Caco-2 (cell line): ENCODE results near the gene GPC1. TPM values are rescaled to one million over a fixed set of nuclear protein-coding genes. Genes with fewer than 3 reads are reported as not detected.
A peak's percentile ranks its signal among the peaks of the same experiment; 100 is the strongest.

ENCODE experiments used
- BruUV-seq: library from RNA; stranded (reverse); fragments of 400-500 nt; replicated peaks from 2 replicates; lab custom pipeline; 2021; lab: Mats Ljungman, UMichigan
- CTCF ChIA-PET: fragments of 300-600 bp; sonication (Branson Sonifier 250); formaldehyde crosslinking; loops from one replicate; lab custom pipeline; 2022; ENCODE audit warnings: antibody characterized with exemption; lab: Charles Lee
- POLR2A ChIA-PET: fragments of 300-600 bp; sonication (Branson Sonifier 250); formaldehyde crosslinking; loops from one replicate; lab custom pipeline; 2022; ENCODE audit warnings: antibody characterized with exemption; lab: Charles Lee
- DNase-seq, 2 experiments: peaks; one replicate each; pipeline versions ENCODE4 v3.0.0 to v3.0.0-alpha.2; 2020 to 2022
- H3K27me3 ChIP-seq: replicated peaks from 2 replicates; pipeline ENCODE4 v1.6.0; 2011; ENCODE audit warnings: low read length; ENCODE audit not compliant: control insufficient read depth, insufficient read depth
- H3K36me3 ChIP-seq: 2 replicates; pipeline ENCODE4 v1.5.1; 2011; ENCODE audit warnings: low read length; ENCODE audit not compliant: control insufficient read depth, insufficient read depth
- H3K4me1 ChIP-seq: fragments of 250-450 bp; sonication (Bioruptor Pico); 2 replicates; pipeline ENCODE4 v1.5.1; 2020; ENCODE audit warnings: mild to moderate bottlenecking
- H3K4me3 ChIP-seq: 2 replicates; pipeline ENCODE4 v1.5.1; 2011; ENCODE audit warnings: low read depth, mild to moderate bottlenecking, control low read depth, low read length
- H3K9me3 ChIP-seq: fragments of 250-450 bp; sonication (Bioruptor Pico); 2 replicates; pipeline ENCODE4 v1.5.1; 2020; ENCODE audit warnings: mild to moderate bottlenecking, moderate library complexity
- H3K27ac Mint-ChIP-seq: one replicate; pipeline ENCODE4 v1.8.0; 2022; ENCODE audit warnings: mixed read lengths; ENCODE audit not compliant: unreplicated experiment
- H3K27me3 Mint-ChIP-seq: one replicate; pipeline ENCODE4 v1.8.0; 2022; ENCODE audit warnings: mixed read lengths; ENCODE audit not compliant: insufficient read depth, unreplicated experiment
- H3K36me3 Mint-ChIP-seq: one replicate; pipeline ENCODE4 v1.8.0; 2022; ENCODE audit warnings: mild to moderate bottlenecking, mixed read lengths; ENCODE audit not compliant: insufficient read depth, unreplicated experiment
- H3K4me1 Mint-ChIP-seq: one replicate; pipeline ENCODE4 v1.8.0; 2022; ENCODE audit warnings: low read depth, mixed read lengths; ENCODE audit not compliant: unreplicated experiment
- H3K4me3 Mint-ChIP-seq: one replicate; pipeline ENCODE4 v1.8.0; 2022; ENCODE audit warnings: mild to moderate bottlenecking, moderate library complexity, mixed read lengths; ENCODE audit not compliant: unreplicated experiment
- H3K9me3 Mint-ChIP-seq: one replicate; pipeline ENCODE4 v1.8.0; 2022; ENCODE audit warnings: mixed read lengths; ENCODE audit not compliant: unreplicated experiment
- intact Hi-C: fragments of 100-400 bp; cut with micrococcal nuclease; formaldehyde crosslinking; loops from one replicate; pipeline ENCODE4 v1.10.0; 2022; ENCODE audit not compliant: unreplicated experiment
- total RNA-seq: library from RNA; stranded (reverse); gene quantifications from 2 replicates; pipeline ENCODE4 v1.2.3, GENCODE V29; 2022
- TF ChIP-seq, protein P1 (sequence below), 2 experiments: fragments of 200-600 bp in 1 of 2; IDR thresholded peaks; 1 replicate in 1 of 2; 2 replicates in 1 of 2; pipeline versions ENCODE4 v1.5.1 to v1.8.0; 2011 to 2022; ENCODE audit warnings: antibody characterized with exemption in 1 of 2, control low read depth in 1 of 2, inconsistent platforms in 1 of 2, low read depth in 1 of 2, low read length in 1 of 2, mild to moderate bottlenecking in 1 of 2, moderate library complexity in 1 of 2; ENCODE audit not compliant: insufficient read depth in 1 of 2, severe bottlenecking in 1 of 2, unreplicated experiment in 1 of 2

Gene GPC1
- total RNA-seq, 1 experiment from 2014 or later, result 45.2 TPM

DNA sequence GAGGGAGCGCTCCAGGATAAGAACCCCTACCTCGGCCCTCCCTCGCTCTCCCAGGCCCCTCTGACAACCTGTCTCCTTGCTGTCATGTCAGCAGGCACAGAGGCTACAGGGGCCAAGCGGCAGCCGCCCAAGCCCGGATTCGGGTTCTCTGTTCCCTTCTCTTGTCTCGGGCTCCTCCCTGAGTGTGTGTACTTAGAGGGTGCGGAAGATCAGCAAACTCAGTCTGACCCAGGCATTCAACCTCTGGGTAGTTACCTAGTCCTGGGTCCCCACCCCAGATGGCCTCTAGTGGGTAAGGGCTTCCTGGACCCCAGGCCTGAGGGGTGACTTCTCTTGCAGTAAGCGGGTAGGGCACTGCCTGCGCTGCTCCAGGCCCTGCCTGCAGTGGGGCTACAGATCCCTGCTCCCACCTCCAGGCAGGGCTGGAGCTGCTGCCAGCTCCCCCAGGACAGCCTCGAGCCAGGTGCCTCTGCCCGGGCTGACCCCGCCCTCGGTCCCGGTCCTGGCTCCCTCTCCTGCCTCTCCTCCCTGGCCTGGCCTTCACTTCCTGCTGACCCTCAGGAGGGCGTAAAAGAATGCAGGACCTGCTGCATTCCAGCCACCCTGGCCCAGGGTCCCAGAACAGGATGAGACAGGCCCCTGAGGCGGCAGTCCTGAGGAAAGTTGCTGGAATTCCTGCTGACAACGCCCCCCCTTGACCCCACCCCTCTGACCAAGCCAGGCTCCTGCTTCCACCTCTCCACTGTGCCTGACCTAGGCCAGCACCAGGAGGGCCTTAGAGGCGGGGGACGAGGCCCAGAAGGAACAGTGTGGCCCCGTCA is 22.0 kb downstream of the GPC1 start:
- peaks cover 6% of the 10 kb centered on the region for H3K36me3 Mint-ChIP-seq
- no peaks in the 10 kb centered on the region for H3K9me3 Mint-ChIP-seq
- H3K27me3 Mint-ChIP-seq, result no peaks in the 10 kb centered on the region
- peak overlapping the region; percentile 79 for H3K27ac Mint-ChIP-seq
- ChIA-PET POLR2A (no interaction called here), CTCF (no interaction called here)
- no peaks in the 10 kb centered on the region for H3K36me3 ChIP-seq
- peaks cover 38% of the 10 kb centered on the region for H3K4me1 ChIP-seq
- H3K4me3 Mint-ChIP-seq, result no peak overlapping the region
- H3K4me3 ChIP-seq, result no peak overlapping the region
- H3K4me1 Mint-ChIP-seq, result no peaks in the 10 kb centered on the region
- peak; percentile 61 to 82 for DNase-seq
- TF ChIP-seq, protein P1, sequence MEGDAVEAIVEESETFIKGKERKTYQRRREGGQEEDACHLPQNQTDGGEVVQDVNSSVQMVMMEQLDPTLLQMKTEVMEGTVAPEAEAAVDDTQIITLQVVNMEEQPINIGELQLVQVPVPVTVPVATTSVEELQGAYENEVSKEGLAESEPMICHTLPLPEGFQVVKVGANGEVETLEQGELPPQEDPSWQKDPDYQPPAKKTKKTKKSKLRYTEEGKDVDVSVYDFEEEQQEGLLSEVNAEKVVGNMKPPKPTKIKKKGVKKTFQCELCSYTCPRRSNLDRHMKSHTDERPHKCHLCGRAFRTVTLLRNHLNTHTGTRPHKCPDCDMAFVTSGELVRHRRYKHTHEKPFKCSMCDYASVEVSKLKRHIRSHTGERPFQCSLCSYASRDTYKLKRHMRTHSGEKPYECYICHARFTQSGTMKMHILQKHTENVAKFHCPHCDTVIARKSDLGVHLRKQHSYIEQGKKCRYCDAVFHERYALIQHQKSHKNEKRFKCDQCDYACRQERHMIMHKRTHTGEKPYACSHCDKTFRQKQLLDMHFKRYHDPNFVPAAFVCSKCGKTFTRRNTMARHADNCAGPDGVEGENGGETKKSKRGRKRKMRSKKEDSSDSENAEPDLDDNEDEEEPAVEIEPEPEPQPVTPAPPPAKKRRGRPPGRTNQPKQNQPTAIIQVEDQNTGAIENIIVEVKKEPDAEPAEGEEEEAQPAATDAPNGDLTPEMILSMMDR (IDR thresholded peaks at IDR 0.05; ENCODE audit: insufficient read depth in 1 of 2, low read depth in 1 of 2, low read length in 1 of 2, severe bottlenecking in 1 of 2, unreplicated experiment in 1 of 2), result no peak
- no peaks in the 10 kb centered on the region for H3K9me3 ChIP-seq
- H3K27me3 ChIP-seq, result no peaks in the 10 kb centered on the region
- no TSS peak for BruUV-seq
- intact Hi-C loops, result no loop called here

DNA sequence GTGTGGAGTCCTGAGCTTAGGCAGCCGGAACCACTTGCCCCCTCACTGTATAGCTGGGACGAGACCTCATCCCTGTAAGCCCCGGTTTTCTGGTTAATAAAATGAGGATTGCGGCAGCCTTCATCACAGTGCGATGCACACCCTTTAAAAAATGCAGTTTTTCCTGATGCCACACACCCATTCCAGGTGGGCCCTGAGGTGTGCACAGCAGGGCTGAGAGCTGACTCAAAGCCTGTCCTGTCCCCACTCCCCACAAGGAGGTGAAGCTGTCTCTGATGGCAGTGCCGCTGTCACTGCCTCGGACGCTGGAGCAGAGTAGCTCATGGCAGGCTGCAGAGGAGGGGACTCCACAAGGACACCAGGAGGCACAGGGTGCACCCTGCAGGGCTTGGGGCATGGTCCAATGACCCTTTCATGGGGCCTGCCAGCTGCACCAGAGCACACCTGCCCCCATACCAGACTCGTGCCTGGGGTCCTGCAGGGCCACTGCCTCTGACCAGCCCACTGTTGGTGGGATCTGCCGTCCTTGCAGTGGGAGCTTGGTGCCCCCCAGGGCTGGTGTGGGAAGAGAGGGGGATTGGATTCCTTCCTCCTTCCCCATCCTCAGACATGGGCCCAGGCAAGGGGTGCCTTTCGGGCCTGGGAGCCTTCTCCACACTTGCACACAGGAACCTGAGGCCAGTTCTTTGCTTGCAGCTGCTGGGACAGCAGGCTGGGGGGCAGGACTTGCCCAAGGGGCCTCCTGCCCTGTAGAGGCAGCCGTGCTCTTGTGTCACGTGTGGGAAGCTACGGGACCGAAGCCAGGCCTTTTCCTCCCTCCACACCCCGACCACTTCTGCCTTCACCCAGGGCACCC is 22.8 kb downstream of the GPC1 start:
- no peak overlapping the region for H3K4me3 Mint-ChIP-seq
- CTCF ChIA-PET, result no interaction called here
- intact Hi-C loops, result no loop called here

DNA sequence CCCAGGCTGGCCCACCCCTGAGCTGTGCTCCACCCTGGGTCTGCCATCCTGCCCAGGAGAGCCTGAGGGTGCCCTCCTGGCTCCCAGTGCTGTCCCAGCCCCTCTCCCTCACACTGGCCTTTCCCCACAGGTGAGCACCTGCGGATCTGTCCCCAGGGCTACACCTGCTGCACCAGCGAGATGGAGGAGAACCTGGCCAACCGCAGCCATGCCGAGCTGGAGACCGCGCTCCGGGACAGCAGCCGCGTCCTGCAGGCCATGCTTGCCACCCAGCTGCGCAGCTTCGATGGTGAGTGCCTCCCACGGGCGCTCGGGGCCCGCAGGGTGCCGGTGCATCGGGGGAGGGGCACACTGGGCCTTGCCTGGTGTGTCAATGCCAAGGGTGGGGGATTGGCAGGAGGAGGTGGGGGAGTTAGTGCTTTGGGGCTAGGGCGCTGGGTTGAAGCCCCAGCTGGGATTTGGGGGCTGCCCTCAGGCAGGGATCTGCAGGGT is 23.5 kb downstream of the GPC1 start:
- no peak for DNase-seq
- CTCF ChIA-PET, result no interaction called here

More for the DNA sequence above, 22.8 kb downstream of the GPC1 start:
- Mint-ChIP-seq H3K4me1 (no peaks in the 10 kb centered on the region), H3K27me3 (no peaks in the 10 kb centered on the region), H3K9me3 (no peaks in the 10 kb centered on the region), H3K27ac (peak overlapping the region; percentile 79), H3K36me3 (peaks cover 6% of the 10 kb centered on the region)
- POLR2A ChIA-PET, result no interaction called here
- Histone ChIP-seq H3K27me3 (no peaks in the 10 kb centered on the region), H3K9me3 (no peaks in the 10 kb centered on the region), H3K4me1 (peaks cover 38% of the 10 kb centered on the region), H3K4me3 (no peak overlapping the region), H3K36me3 (no peaks in the 10 kb centered on the region)
- TF ChIP-seq, protein P1 (IDR thresholded peaks at IDR 0.05; ENCODE audit: insufficient read depth in 1 of 2, low read depth in 1 of 2, low read length in 1 of 2, severe bottlenecking in 1 of 2, unreplicated experiment in 1 of 2), result no peak
- no TSS peak for BruUV-seq
- DNase-seq, result peak; percentile 26 to 55

More for the DNA sequence above, 23.5 kb downstream of the GPC1 start:
- BruUV-seq, result no TSS peak
- intact Hi-C loops, result no loop called here
- Mint-ChIP-seq H3K27me3 (no peaks in the 10 kb centered on the region), H3K4me1 (no peaks in the 10 kb centered on the region), H3K4me3 (no peak overlapping the region), H3K27ac (no peak overlapping the region), H3K36me3 (peaks cover 6% of the 10 kb centered on the region), H3K9me3 (no peaks in the 10 kb centered on the region)
- H3K4me1 ChIP-seq, result peaks cover 38% of the 10 kb centered on the region
- H3K4me3 ChIP-seq, result no peak overlapping the region
- TF ChIP-seq, protein P1 (IDR thresholded peaks at IDR 0.05; ENCODE audit: insufficient read depth in 1 of 2, low read depth in 1 of 2, low read length in 1 of 2, severe bottlenecking in 1 of 2, unreplicated experiment in 1 of 2), result no peak
- no peaks in the 10 kb centered on the region; the same call in none of the 2 replicates for H3K36me3 ChIP-seq
- no peaks in the 10 kb centered on the region for H3K27me3 ChIP-seq
- H3K9me3 ChIP-seq, result no peaks in the 10 kb centered on the region
- POLR2A ChIA-PET, result no interaction called here
